Uterus (tissue), 4 donors: Measurements from ENCODE around the gene DHRS3. TPM values are rescaled to one million over a fixed set of nuclear protein-coding genes. Genes with fewer than 3 reads are reported as not detected.
"Not testable (repeated sequence)": the region's sequence is repeated elsewhere in the genome, so short reads cannot be mapped to it uniquely, and the experiment has no call there.

ENCODE experiments used
- DNase-seq, 2 donors: peaks; one replicate each; pipeline ENCODE4 v3.0.0-alpha.2; 2019 to 2020
- H3K27ac ChIP-seq, 2 donors: fragments of 200-600 bp; sonication (generic); 1 replicate in 1 of 2; 2 replicates in 1 of 2; pipeline ENCODE4 v1.5.1; 2016 to 2018
- H3K27me3 ChIP-seq, 2 donors: fragments of 200-600 bp; sonication (generic); one replicate each; pipeline ENCODE4 v1.5.1; 2018 to 2019; ENCODE audit warnings: control low read depth in 1 of 2
- H3K36me3 ChIP-seq, 2 donors: fragments of 200-600 bp; sonication (generic); one replicate each; pipeline ENCODE4 v1.5.1; 2019; ENCODE audit warnings: control low read depth in 1 of 2
- H3K4me1 ChIP-seq, 2 donors: fragments of 200-600 bp; sonication (generic); one replicate each; pipeline ENCODE4 v1.5.1; 2018 to 2019; ENCODE audit warnings: control low read depth in 1 of 2
- H3K4me3 ChIP-seq, 2 donors: fragments of 200-600 bp; sonication (generic); 1 replicate in 1 of 2; 2 replicates in 1 of 2; pipeline ENCODE4 v1.5.1; 2018 to 2019; ENCODE audit warnings: mild to moderate bottlenecking in 1 of 2
- H3K9me3 ChIP-seq, 2 donors: fragments of 200-600 bp; sonication (generic); one replicate each; pipeline ENCODE4 v1.5.1; 2019; ENCODE audit warnings: control low read depth in 1 of 2
- CTCF ChIP-seq, 4 experiments: fragments of 200-600 bp in 2 of 4; fragments of 450-650 bp in 2 of 4; sonication (generic) in 2 of 4; IDR thresholded peaks; one replicate each; pipeline ENCODE4 v1.5.1; 2016 to 2019; ENCODE audit warnings: antibody characterized with exemption in 4 of 4, mild to moderate bottlenecking in 2 of 4, moderate library complexity in 1 of 4
- POLR2A ChIP-seq, 2 donors: fragments of 450-650 bp; IDR thresholded peaks; one replicate each; pipeline ENCODE4 v1.6.1; 2016; ENCODE audit warnings: antibody characterized with exemption in 2 of 2, mild to moderate bottlenecking in 1 of 2, moderate library complexity in 1 of 2
- intact Hi-C: fragments of 100-400 bp; cut with DNase I; formaldehyde crosslinking; loops from one replicate; pipeline ENCODE4 v1.15.1; 2023; ENCODE audit warnings: low total_unique reads
- total RNA-seq, 4 donors: library from RNA; depleted of rRNA in 3 of 4; stranded (reverse); fragments of >200 nt in 3 of 4; gene quantifications; one replicate each; pipeline versions ENCODE4 v1.1.0 to v1.2.4, GENCODE V29; 2014 to 2023
- donor health status: DM: yes; HTN: yes; CAD: no.

Gene DHRS3
- total RNA-seq, 4 donors from 2014 or later: 12.6 to 82.0 (median 51.5) TPM

DNA sequence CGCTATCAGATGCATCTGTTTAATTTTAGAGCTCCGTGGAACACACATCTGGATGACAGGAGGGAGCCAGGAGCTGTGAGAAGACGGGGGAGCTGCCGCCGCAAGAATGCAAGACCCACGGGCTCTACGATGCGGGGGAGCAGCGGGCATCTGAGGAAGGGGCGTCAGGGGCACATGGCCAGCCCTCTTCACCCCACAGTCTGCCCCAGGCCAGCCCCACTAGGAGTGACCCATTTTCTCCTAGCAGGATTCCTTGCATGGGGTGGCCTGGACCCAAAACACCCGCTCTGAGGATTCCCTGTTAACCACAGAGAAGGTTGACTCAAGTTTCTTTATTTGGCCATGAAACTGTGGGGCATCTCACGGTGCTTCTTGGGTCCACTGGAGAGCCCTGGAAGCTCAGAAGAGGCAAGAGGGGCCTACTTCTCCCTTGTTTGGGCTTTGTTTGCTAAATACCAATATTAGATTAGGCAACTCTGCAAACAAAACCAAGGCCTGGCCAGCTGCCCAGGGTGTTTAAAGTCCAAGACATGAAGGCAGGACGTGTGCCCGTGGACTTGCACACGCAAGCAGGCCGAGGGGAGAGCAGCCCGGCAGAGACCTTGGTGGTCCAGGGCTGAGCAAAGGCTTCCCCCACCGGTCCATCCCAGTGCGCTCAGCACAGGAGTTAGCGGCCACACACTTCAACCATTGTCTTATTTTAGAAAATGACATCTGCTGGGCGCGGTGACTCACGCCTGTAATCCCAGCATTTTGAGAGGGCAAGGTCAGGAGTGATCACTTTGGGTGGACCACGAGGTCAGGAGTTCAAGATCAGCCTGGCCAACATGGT, 89.8 kb downstream of the DHRS3 start:
- no peaks in the 10 kb centered on the region for H3K9me3 ChIP-seq
- no peak for TF ChIP-seq CTCF (IDR thresholded peaks at IDR 0.05)
- no peak for TF ChIP-seq POLR2A (IDR thresholded peaks at IDR 0.05)
- H3K27ac ChIP-seq: no peak overlapping the region
- no peak overlapping the region for H3K4me3 ChIP-seq
- peak; percentile 48 to 50 for DNase-seq
- H3K4me1 ChIP-seq: no peaks in the 10 kb centered on the region
- H3K36me3 ChIP-seq: no peaks in the 10 kb centered on the region
- intact Hi-C loops: no loop called here
- no peaks in the 10 kb centered on the region for H3K27me3 ChIP-seq

DNA sequence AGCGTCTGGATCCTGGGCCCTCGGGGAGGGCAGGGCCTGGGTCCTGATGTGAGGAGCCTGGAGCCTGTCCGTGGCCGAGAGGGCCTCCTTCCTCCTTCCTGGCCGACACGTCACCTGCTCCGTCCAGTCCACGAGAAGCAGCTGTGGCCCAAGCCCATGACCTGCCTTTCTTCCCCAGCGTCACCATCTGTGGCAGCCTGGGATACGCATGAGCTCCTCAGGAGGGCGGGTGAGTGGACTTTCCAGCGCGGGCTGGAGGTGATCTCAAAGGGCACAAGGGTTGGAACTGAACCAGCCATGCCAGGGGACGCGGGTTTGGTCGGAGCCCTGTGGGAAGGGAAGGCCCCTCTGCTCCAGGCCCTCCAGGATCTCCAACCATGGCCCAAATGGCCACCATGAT, 90.4 kb downstream of the DHRS3 start:
- DNase-seq: peak in 1 of 2 donors; percentile 10
- TF ChIP-seq POLR2A (IDR thresholded peaks at IDR 0.05) (no peak), CTCF (IDR thresholded peaks at IDR 0.05) (no peak)
- H3K27ac ChIP-seq: no peak overlapping the region
- H3K36me3 ChIP-seq: no peaks in the 10 kb centered on the region
- intact Hi-C loops: no loop called here
- no peaks in the 10 kb centered on the region for H3K4me1 ChIP-seq
- no peaks in the 10 kb centered on the region for H3K9me3 ChIP-seq
- no peak overlapping the region for H3K4me3 ChIP-seq
- no peaks in the 10 kb centered on the region for H3K27me3 ChIP-seq

DNA sequence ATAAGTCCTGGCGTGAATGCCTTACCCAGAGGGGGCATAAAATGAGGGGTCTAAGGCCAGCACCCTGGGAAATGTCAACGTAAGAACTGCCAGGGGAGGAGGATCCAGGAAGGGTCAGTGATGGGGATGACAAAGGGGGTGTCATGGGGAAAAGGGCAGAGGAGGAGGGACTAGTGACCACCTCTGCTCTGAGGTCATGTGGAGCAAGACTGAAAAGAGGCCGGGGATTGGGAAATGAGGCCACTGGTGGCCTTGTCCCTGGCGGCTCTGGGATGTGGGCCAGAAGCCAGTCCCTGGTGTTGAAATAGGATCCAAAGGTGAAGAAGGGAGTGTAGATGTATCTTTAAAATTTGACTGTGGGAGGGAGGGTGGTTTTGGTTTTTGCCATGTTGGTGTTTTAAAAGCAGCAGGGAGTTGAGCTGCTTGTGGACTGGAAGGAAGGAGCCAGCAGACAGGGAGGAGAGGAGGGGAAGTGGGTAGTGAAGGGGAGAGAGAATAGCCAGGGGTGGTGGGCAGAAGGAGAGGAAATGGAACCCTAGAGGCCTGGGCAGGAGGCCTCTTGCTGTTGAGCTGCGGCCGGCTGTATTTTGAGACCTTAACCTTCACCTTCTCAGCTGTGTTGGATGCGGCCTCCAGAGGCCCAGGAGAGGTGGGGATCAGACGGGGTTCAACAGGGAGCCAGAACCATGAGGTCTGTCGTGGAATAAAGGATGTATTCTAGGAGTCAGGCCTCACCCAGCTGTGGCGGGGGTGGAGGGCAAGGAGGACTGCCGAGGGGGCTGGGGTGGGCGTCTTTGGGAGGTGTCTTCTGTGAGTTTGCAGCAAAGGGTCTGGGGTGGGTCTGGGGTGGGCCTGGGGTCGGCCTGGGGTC, 92.5 kb downstream of the DHRS3 start:
- Histone ChIP-seq H3K9me3 (no peaks in the 10 kb centered on the region), H3K27me3 (no peaks in the 10 kb centered on the region), H3K4me3 (no peak overlapping the region), H3K27ac (peak overlapping the region in 1 of 2 donors; percentile 42), H3K4me1 (no peaks in the 10 kb centered on the region), H3K36me3 (no peaks in the 10 kb centered on the region)
- intact Hi-C loops: no loop called here
- DNase-seq: peak; percentile 74 to 79
- TF ChIP-seq CTCF (IDR thresholded peaks at IDR 0.05) (no peak), POLR2A (IDR thresholded peaks at IDR 0.05) (no peak)

DNA sequence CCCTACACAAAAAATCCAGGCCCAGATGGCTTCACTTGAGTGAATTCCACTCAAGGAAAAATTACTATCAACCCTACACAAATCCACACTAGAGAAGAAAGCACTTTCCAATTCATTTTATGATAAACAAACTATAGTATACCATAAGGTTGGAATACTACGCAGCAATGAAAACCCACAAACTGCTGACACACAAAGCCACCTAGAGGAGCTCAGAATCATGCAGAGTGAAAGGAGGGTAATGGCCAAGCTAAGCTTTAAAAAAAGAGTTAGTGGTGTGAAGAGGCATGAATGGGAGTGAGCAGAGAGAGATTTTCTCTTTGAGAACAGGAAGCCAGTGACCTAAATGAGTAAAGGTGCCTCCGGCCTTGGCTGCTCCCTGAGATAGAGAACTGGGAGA, 93.7 kb downstream of the DHRS3 start:
- TF ChIP-seq POLR2A (IDR thresholded peaks at IDR 0.05) (no peak), CTCF (IDR thresholded peaks at IDR 0.05) (no peak)
- intact Hi-C loops: no loop called here
- no peak for DNase-seq
- H3K27me3 ChIP-seq: no peaks in the 10 kb centered on the region
- no peaks in the 10 kb centered on the region for H3K4me1 ChIP-seq
- H3K27ac ChIP-seq: no peak overlapping the region
- H3K9me3 ChIP-seq: no peaks in the 10 kb centered on the region
- no peaks in the 10 kb centered on the region for H3K36me3 ChIP-seq
- no peak overlapping the region for H3K4me3 ChIP-seq

GRCh38 chr1:12522780-12523179, 95.2 kb downstream of the DHRS3 start:
- H3K27ac ChIP-seq, H3K36me3 ChIP-seq, H3K27me3 ChIP-seq, intact Hi-C loops, H3K4me3 ChIP-seq, H3K9me3 ChIP-seq, DNase-seq, H3K4me1 ChIP-seq: not testable (repeated sequence)
